GM23248 (cell line): ENCODE data around the gene GAB4. TPM values are rescaled to one million over a fixed set of nuclear protein-coding genes. Genes with fewer than 3 reads are reported as not detected.
"Not testable (repeated sequence)": the region's sequence is repeated elsewhere in the genome, so short reads cannot be mapped to it uniquely, and the experiment has no call there.

Experiments
- DNase-seq: peaks from one replicate; pipeline ENCODE4 v3.0.0-alpha.2; 2015
- H2AFZ ChIP-seq: fragments of 200-600 bp; sonication (generic); 2 replicates; pipeline ENCODE4 v1.6.1; 2016; ENCODE audit warnings: antibody characterized with exemption
- H3F3A ChIP-seq: fragments of 200-600 bp; sonication (generic); 2 replicates; pipeline ENCODE4 v1.6.1; 2016; ENCODE audit warnings: mild to moderate bottlenecking, antibody characterized with exemption, mixed run types; ENCODE audit not compliant: insufficient read depth
- H3K27ac ChIP-seq: fragments of 200-600 bp; sonication (generic); 2 replicates; pipeline ENCODE4 v1.5.1; 2016; ENCODE audit warnings: mild to moderate bottlenecking
- H3K27me3 ChIP-seq: fragments of 200-600 bp; sonication (generic); replicated peaks from 2 replicates; pipeline ENCODE4 v1.6.1; 2016; ENCODE audit warnings: mild to moderate bottlenecking; ENCODE audit not compliant: insufficient read depth
- H3K36me3 ChIP-seq: fragments of 200-600 bp; sonication (generic); 2 replicates; pipeline ENCODE4 v1.6.1; 2016; ENCODE audit warnings: low read depth, mild to moderate bottlenecking
- H3K4me1 ChIP-seq: fragments of 200-600 bp; sonication (generic); 2 replicates; pipeline ENCODE4 v1.6.1; 2016; ENCODE audit warnings: mild to moderate bottlenecking; ENCODE audit not compliant: insufficient read depth
- H3K4me2 ChIP-seq: fragments of 200-600 bp; sonication (generic); one replicate; pipeline ENCODE4 v1.6.1; 2016; ENCODE audit warnings: mild to moderate bottlenecking; ENCODE audit not compliant: unreplicated experiment
- H3K4me3 ChIP-seq: fragments of 200-600 bp; sonication (generic); 2 replicates; pipeline ENCODE4 v1.5.1; 2016; ENCODE audit warnings: mild to moderate bottlenecking
- H3K79me2 ChIP-seq: fragments of 200-600 bp; sonication (generic); 2 replicates; pipeline ENCODE4 v1.6.1; 2016; ENCODE audit warnings: mild to moderate bottlenecking; ENCODE audit not compliant: insufficient read depth
- H3K9ac ChIP-seq: fragments of 200-600 bp; sonication (generic); 2 replicates; pipeline ENCODE4 v1.6.1; 2016; ENCODE audit warnings: mild to moderate bottlenecking
- H3K9me2 ChIP-seq: fragments of 200-600 bp; sonication (generic); 2 replicates; pipeline ENCODE4 v1.6.1; 2016; ENCODE audit warnings: mixed run types, mild to moderate bottlenecking, moderate library complexity; ENCODE audit not compliant: insufficient read depth
- H3K9me3 ChIP-seq: fragments of 200-600 bp; sonication (generic); one replicate; pipeline ENCODE4 v1.6.1; 2017; ENCODE audit warnings: low read depth
- H4K20me1 ChIP-seq: fragments of 200-600 bp; sonication (generic); 2 replicates; pipeline ENCODE4 v1.6.0; 2016; ENCODE audit not compliant: insufficient read depth
- EZH2 ChIP-seq: fragments of 200-600 bp; sonication (generic); IDR thresholded peaks from 2 replicates; pipeline ENCODE4 v1.6.1; 2018; ENCODE audit warnings: antibody characterized with exemption, mild to moderate bottlenecking; ENCODE audit not compliant: insufficient read depth, poor library complexity, severe bottlenecking
- EZH2phosphoT487 ChIP-seq: fragments of 200-600 bp; sonication (generic); IDR thresholded peaks from 2 replicates; pipeline ENCODE4 v1.6.1; 2018; ENCODE audit warnings: antibody characterized with exemption, moderate library complexity, mild to moderate bottlenecking, low read depth; ENCODE audit not compliant: insufficient read depth
- WGBS, 2 experiments: methylation state at CpG; one replicate each; pipeline ENCODE4 v1.1.6; 2015 to 2017; ENCODE audit warnings: low lambda C conversion rate in 2 of 2, low coverage in 1 of 2; ENCODE audit errors: missing lambda C conversion rate in 2 of 2; 5-methylcytosine and 5-hydroxymethylcytosine counted together
- in situ Hi-C: fragments of 300-500 bp; cut with MboI; formaldehyde crosslinking; loops from 2 replicates; pipeline ENCODE4 v1.15.0; 2020
- polyA plus RNA-seq: library from polyadenylated mRNA; unstranded; fragments of >200 nt; fragmentation: Nextera tagmentation; extraction: Ambion mirVana; gene quantifications from 2 replicates; pipeline ENCODE4 v1.2.1, GENCODE V29; 2016
- total RNA-seq: library from RNA; depleted of rRNA; stranded (reverse); fragments of >200 nt; shearing (Covaris generic); gene quantifications from 2 replicates; pipeline ENCODE4 v1.2.3, GENCODE V29; 2014

GAB4 gene
- total and polyA plus RNA-seq, 2 experiments from 2014 or later = not detected

DNA sequence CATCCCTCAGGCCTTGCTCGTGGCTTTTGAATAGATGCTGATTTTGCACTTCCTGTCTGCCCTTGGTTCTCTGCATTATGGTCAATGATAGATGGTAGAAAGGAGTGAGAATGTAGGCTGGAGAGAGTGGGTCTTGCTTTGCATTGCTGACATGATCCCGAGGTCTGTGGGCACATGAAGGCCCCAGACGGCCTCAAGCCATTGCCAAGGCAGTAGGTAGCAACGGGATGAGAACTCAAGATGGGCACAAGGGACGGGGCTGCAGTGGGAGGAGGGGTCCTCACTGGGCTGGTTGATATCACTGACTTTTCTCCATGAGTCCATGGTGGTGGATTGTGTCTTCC, 54.0 kb downstream of the GAB4 start:
- no peaks in the 10 kb centered on the region for H3K27me3 ChIP-seq
- in situ Hi-C loops = no loop called here
- H3K9ac ChIP-seq = no peak overlapping the region
- no peaks in the 10 kb centered on the region for H3K9me3 ChIP-seq
- no peak overlapping the region for H2AFZ ChIP-seq
- no peak overlapping the region for H3K4me3 ChIP-seq
- no peak for DNase-seq
- no peak overlapping the region for H3K27ac ChIP-seq
- H3K4me2 ChIP-seq = no peak overlapping the region
- H3F3A ChIP-seq = no peaks in the 10 kb centered on the region
- 22 to 23% methylated on average over 5 of the region's 5 CpGs for WGBS, 2 experiments
- no peak for TF ChIP-seq EZH2
- TF ChIP-seq EZH2phosphoT487 = no peak
- no peaks in the 10 kb centered on the region for H4K20me1 ChIP-seq
- no peaks in the 10 kb centered on the region for H3K79me2 ChIP-seq
- no peaks in the 10 kb centered on the region for H3K4me1 ChIP-seq
- H3K9me2 ChIP-seq = no peaks in the 10 kb centered on the region
- no peaks in the 10 kb centered on the region for H3K36me3 ChIP-seq

DNA sequence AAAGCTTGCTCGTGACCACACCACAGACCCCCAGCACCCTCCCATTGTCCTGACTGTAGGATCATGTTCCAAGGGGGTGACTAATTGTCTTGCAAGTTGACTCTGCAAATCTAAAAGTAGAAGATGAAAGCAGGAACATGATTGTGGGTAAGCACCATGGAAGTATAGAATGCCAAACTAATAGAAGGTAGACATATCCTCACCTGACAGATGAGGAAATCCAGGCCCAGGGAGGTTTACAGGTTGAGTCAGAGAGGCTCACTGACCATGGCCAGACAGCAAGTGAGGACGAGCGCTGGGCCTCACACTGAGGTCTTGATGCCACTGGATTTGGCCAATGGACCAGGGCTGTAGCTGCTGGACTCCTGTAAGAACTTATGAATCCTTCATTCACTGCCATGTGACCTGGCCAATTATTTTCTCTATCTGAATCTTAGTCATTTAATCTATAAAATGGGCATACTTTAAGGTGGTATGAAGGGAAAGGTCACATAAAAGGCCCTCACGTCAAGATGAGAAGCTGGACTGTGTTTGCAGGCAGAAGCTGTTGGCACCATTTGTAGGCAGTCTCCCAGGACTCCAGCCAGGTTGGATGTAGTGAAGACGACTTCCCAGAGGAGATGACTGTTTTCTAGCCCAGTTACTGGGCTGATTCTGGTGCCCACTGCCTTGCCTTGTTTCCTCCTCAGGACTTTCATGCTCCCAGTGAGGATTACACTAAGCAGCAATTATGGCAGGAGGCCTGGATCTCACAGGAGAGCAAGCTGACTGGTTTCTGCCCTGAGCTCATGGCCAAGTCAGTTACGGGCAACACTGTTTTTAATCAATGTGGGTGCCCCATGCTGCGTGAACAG, 54.6 kb downstream of the GAB4 start:
- H2AFZ ChIP-seq = no peak overlapping the region
- H3K4me1 ChIP-seq = no peaks in the 10 kb centered on the region
- no peak overlapping the region for H3K4me3 ChIP-seq
- H3K79me2 ChIP-seq = no peaks in the 10 kb centered on the region
- no peaks in the 10 kb centered on the region for H3K9me2 ChIP-seq
- no peak overlapping the region for H3K4me2 ChIP-seq
- no peaks in the 10 kb centered on the region for H3K9me3 ChIP-seq
- H3K9ac ChIP-seq = no peak overlapping the region
- 23 to 34% methylated on average over 7 of the region's 7 CpGs for WGBS, 2 experiments
- DNase-seq = no peak
- in situ Hi-C loops = no loop called here
- H3K27me3 ChIP-seq = no peaks in the 10 kb centered on the region
- H3K36me3 ChIP-seq = no peaks in the 10 kb centered on the region
- H3F3A ChIP-seq = no peaks in the 10 kb centered on the region
- TF ChIP-seq EZH2phosphoT487 = no peak
- H4K20me1 ChIP-seq = no peaks in the 10 kb centered on the region
- H3K27ac ChIP-seq = no peak overlapping the region

DNA sequence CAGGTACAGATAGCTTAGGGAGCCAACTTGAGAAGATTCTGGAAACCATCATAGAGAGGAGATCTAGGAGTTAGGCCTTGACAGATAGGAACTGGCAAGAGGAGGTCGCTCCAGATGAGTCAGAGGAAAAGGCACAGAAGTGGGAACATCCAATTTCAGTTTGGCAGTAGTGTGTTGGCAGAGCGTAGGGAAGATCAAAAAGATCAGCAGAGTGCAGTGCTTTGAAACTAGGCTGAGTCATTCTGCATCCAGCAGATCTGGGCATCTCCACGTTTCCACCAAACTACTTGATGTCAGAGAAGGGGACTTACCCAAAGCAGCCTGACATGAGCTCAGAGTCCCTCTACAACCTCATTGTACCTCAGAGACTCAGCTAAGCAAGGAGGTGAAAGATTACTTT, 58.5 kb downstream of the GAB4 start:
- Histone ChIP-seq H2AFZ (no peak overlapping the region), H3K4me2 (no peak overlapping the region), H3K27ac (no peak overlapping the region), H4K20me1 (no peaks in the 10 kb centered on the region), H3K79me2 (no peaks in the 10 kb centered on the region), H3K9ac (no peak overlapping the region), H3K9me3 (no peaks in the 10 kb centered on the region), H3F3A (no peaks in the 10 kb centered on the region), H3K9me2 (no peaks in the 10 kb centered on the region), H3K4me1 (no peaks in the 10 kb centered on the region), H3K4me3 (no peak overlapping the region), H3K36me3 (no peaks in the 10 kb centered on the region), H3K27me3 (no peaks in the 10 kb centered on the region)
- TF ChIP-seq EZH2 (no peak), EZH2phosphoT487 (no peak)
- peak; percentile 9 for DNase-seq
- in situ Hi-C loops = no loop called here
- WGBS, 2 experiments = 1 to 4% methylated on average over 3 of the region's 3 CpGs

DNA sequence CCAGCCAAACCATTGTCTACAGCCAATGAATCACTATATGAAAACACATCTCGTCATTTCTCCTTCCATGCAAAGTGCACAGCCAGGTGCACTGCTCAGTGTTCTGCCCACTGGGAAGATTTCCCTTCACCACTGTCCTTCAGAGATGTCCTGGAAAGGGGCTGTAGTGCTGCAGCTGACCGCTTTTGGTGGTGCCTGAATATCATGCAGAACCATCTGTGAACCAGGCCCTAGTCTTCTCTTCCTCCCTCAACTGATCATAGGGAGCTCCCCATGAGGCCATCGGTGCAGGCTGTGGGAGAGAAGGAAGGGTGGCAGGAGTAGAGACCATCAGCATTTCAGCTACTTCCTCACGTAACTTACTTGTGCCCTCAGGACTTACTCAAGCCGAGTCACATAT, 70.2 kb downstream of the GAB4 start:
- H3K4me3 ChIP-seq = no peak overlapping the region
- H3K4me1 ChIP-seq = no peaks in the 10 kb centered on the region
- TF ChIP-seq EZH2phosphoT487 = no peak
- TF ChIP-seq EZH2 = no peak
- no peaks in the 10 kb centered on the region for H3K9me3 ChIP-seq
- DNase-seq = no peak
- no peaks in the 10 kb centered on the region for H3K27me3 ChIP-seq
- H3K9me2 ChIP-seq = no peaks in the 10 kb centered on the region
- no peak overlapping the region for H2AFZ ChIP-seq
- no peaks in the 10 kb centered on the region for H3K36me3 ChIP-seq
- no peaks in the 10 kb centered on the region for H3K79me2 ChIP-seq
- WGBS, 2 experiments = 39% methylated on average over 5 of the region's 5 CpGs
- no peak overlapping the region for H3K9ac ChIP-seq
- in situ Hi-C loops = no loop called here
- no peaks in the 10 kb centered on the region for H3F3A ChIP-seq
- H3K27ac ChIP-seq = no peak overlapping the region
- no peaks in the 10 kb centered on the region for H4K20me1 ChIP-seq
- no peak overlapping the region for H3K4me2 ChIP-seq

DNA sequence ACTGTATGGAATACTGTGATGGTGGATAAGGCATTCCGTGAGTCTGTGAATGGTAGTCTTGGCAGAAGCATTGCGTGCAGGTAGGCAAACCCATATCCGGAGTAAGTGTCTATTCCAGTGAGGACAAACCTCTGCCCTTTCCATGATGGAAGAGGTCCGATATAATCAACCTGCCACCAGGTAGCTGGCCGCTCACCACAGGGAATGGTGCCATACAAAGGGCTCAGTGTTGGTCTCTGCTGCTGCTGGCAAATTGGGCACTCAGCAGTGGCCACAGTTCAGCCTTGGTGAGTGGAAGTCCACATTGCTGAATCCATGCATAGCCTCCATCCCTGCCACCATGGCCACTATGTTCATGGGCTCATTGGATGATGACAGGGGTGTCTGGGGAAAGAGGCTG, 70.8 kb downstream of the GAB4 start:
- H3K9me3 ChIP-seq, H3K36me3 ChIP-seq, H4K20me1 ChIP-seq, H3K9ac ChIP-seq, H3K4me1 ChIP-seq, H3F3A ChIP-seq, H3K4me3 ChIP-seq, H3K27ac ChIP-seq, H3K79me2 ChIP-seq, H2AFZ ChIP-seq, H3K27me3 ChIP-seq, H3K9me2 ChIP-seq, H3K4me2 ChIP-seq, in situ Hi-C loops, DNase-seq: not testable (repeated sequence)
- WGBS, 2 experiments = 36 to 42% methylated on average over 5 of the region's 5 CpGs
